ENCODE data around the gene DMXL1. TPM values are rescaled to one million over a fixed set of nuclear protein-coding genes. Genes with fewer than 3 reads are reported as not detected.
"Not testable (repeated sequence)": the region's sequence is repeated elsewhere in the genome, so short reads cannot be mapped to it uniquely, and the experiment has no call there.

Gene DMXL1
- total RNA-seq, 1 donor = 57.6 TPM

GRCh38 chr5:119218830-119219782 is 148.2 kb downstream of the DMXL1 start:
- DNase-seq (ENCODE audit: low read depth) = peak; percentile 12
- no peak for TF ChIP-seq CTCF (IDR thresholded peaks at IDR 0.05; ENCODE audit: insufficient read depth, low read length)
- no peak overlapping the region for H3K4me3 ChIP-seq (ENCODE audit: low read depth, low read length)

GRCh38 chr5:119220576-119221197 is 149.8 kb downstream of the DMXL1 start:
- DNase-seq (ENCODE audit: low read depth) = no peak
- TF ChIP-seq CTCF (IDR thresholded peaks at IDR 0.05; ENCODE audit: insufficient read depth, low read length) = no peak
- no peak overlapping the region for H3K4me3 ChIP-seq (ENCODE audit: low read depth, low read length)

GRCh38 chr5:119221330-119221729 is 150.4 kb downstream of the DMXL1 start:
- no peak for TF ChIP-seq CTCF (IDR thresholded peaks at IDR 0.05; ENCODE audit: insufficient read depth, low read length)
- H3K4me3 ChIP-seq (ENCODE audit: low read depth, low read length) = no peak overlapping the region
- no peak for DNase-seq (ENCODE audit: low read depth)

GRCh38 chr5:119229950-119230349 is 159.1 kb downstream of the DMXL1 start:
- no peak overlapping the region for H3K4me3 ChIP-seq (ENCODE audit: low read depth, low read length)
- no peak for TF ChIP-seq CTCF (IDR thresholded peaks at IDR 0.05; ENCODE audit: insufficient read depth, low read length)
- DNase-seq (ENCODE audit: low read depth) = no peak

- no peak for TF ChIP-seq CTCF (IDR thresholded peaks at IDR 0.05; ENCODE audit: insufficient read depth, low read length)
- DNase-seq (ENCODE audit: low read depth) = no peak
Measured at GRCh38 chr5:119238265-119239118, 167.6 kb downstream of the DMXL1 start.

GRCh38 chr5:119239119-119239417 is 168.2 kb downstream of the DMXL1 start:
- no peak overlapping the region for H3K4me3 ChIP-seq (ENCODE audit: low read depth, low read length)
- TF ChIP-seq CTCF (IDR thresholded peaks at IDR 0.05; ENCODE audit: insufficient read depth, low read length) = no peak
- DNase-seq (ENCODE audit: low read depth) = no peak

More at GRCh38 chr5:119238265-119239118, 167.6 kb downstream of the DMXL1 start:
- H3K4me3 ChIP-seq (ENCODE audit: low read depth, low read length) = no peak overlapping the region

GRCh38 chr5:119239826-119240225 is 168.9 kb downstream of the DMXL1 start:
- not testable (repeated sequence) for H3K4me3 ChIP-seq (ENCODE audit: low read depth, low read length); DNase-seq (ENCODE audit: low read depth)
